ENCODE measurements around the gene ADA.
"Not testable (repeated sequence)": the region's sequence is repeated elsewhere in the genome, so short reads cannot be mapped to it uniquely, and the experiment has no call there.

The ADA gene

DNA sequence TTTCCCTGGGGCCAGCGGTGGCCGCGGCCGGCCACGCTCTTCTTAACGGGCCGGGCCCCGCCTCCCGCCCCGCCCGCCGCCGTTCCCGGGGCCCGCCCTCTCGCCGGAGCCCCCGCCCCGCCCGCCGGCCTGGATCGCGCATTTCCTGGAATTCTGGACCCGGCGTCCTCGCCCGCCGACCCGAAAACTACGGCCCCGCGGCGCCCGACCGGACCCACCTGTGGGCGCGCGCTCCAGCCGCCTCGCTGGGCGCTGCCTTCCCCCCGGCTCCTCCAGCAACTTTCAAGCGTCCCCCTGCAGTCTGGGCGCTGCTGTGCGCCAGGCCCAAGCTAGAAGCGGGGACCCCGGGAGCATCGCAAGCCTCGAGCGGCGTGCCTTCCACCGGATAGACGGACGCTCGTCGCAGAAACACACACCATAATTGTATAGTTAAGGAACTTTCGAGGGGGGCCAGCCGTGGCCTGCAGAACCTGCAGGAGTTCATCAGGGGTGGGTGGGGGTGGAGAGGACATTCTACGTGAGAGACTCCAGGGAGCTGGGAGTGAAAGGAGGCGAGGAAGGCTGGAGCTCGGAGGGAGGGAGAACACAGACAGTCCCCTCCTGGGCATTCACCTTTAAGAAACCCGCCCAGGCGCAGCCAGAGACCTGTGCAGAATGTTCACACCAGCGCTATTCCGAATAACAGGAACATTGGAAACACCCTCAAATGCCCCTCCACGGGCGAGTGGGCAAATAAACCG lies at the start of gene ADA:
Gene ADA (minus strand): TSS at position 16 of the 740 bp plus-strand sequence. CDS start 92 bp downstream, outside the sequence.
- DNase-seq (ENCODE audit: low read depth): no peak

- no peak for DNase-seq (ENCODE audit: low read depth)
Observed at GRCh38 chr20:44700306-44700705, 48.8 kb upstream of the ADA start.

- no peak for DNase-seq (ENCODE audit: low read depth)
Observed at GRCh38 chr20:44698351-44698750, 46.9 kb upstream of the ADA start.

DNA sequence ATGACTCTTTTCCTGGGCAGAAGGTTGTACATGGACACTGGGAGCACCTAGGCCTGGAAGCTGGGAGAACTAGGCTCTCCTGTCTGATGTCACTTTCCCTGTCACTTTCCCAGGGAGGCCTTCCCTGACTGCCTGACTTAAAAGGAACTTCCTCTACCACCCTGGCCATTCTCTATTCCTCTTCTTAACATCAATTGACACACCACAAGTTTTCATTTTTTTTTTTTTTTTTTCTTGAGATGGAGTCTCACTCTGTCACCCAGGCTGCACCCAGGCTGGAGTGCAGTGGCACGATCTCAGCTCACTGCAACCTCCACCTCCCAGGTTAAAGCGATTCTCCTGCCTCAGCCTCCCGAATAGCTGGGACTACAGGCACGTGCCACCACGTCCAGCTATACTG lies 45.5 kb upstream of the ADA start:
- DNase-seq (ENCODE audit: low read depth): not testable (repeated sequence)

DNA sequence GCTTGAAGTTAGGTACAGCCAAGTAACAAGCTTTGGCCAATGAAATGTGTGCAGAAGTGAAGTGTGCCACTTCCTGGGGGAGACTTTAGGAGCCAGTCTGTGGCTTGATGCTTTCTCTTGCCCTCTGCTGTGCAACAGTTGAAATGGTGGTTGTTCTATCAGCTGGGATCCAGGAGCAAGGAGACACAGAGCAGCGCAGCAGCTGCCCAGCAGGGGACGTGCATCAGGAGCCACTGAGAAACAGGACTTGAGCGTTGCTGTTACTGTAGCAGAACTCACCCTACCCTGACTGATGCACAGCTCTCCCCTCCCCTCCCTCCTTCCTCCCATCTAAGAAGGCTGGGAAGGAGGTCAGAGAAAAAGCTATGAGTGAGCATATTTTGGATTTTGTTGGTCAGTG lies 44.8 kb upstream of the ADA start:
- no peak for DNase-seq (ENCODE audit: low read depth)

DNA sequence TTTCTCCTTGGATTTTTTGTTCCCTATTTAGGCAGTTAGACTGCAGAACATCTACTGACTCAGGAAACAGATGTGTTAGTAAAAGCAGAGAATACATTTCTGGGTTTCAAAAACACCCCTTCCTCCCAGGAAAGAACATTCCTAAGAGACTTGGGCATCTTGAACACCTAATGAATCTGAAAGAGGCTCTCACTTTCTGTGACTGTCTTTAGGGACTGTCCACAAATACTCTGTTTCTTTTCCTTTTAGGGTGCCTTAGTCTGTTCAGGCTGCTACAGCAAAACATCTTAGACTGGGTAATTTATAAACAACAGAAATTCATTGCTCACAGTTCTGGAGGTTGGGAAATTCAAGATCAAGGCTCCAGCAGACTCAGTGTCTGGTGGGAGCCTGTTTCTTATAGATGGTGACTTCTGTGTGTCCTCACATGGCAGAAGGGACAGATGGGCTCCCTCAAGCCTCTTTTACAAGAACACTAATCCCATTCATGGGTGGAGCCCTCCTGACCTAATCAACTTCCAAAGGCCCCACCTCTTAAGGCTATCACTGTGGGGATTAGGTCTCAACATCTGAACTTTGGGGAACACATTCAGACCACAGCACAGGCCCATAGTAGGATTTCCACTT lies 44.3 kb upstream of the ADA start:
- no peak for DNase-seq (ENCODE audit: low read depth)

DNA sequence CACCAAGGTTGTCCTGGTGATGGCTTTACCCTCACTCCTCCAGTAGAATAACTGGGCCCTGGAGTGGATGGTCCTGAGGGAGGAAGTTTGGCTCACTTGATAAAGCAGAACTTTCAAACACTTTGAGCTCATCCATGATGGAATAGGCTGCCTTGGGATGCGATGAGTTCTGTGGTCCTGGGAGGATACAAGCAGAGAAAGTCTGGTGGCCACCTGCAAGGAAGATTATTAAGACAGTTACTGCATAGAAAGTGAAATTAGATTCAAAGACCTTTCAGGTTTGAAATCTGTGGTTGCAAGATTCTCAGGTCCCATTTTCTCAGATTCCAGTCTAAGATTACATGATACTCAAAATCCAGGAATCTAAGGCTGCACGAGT lies 43.8 kb upstream of the ADA start:
- no peak for DNase-seq (ENCODE audit: low read depth)

DNA sequence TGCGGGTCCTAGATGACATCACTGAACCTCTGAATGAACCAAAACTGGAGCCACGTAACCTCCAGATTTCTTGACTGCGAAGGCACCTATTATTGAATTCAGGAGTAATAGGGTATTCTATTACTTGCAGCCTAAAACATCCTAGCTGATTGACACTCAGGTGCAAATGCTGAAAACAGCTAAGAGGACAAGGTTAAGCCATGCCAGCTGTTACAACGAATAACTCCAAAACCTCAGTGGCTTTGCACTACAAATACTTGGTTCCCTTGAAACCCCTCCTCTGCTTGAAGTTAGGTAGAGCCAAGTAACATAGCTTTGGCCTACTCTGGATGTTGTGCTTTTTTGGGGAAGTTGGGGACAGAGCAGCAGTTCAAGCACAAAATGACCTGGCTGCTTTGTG lies 42.7 kb upstream of the ADA start:
- DNase-seq (ENCODE audit: low read depth): no peak

GRCh38 chr20:44693627-44694026 lies 42.1 kb upstream of the ADA start:
- no peak for DNase-seq (ENCODE audit: low read depth)

GRCh38 chr20:44692932-44693480 lies 41.5 kb upstream of the ADA start:
- no peak for DNase-seq (ENCODE audit: low read depth)

GRCh38 chr20:44691424-44692423 lies 40.2 kb upstream of the ADA start:
- DNase-seq (ENCODE audit: low read depth): no peak

- DNase-seq (ENCODE audit: low read depth): no peak
Observed at GRCh38 chr20:44690781-44691423, 39.4 kb upstream of the ADA start.

- no peak for DNase-seq (ENCODE audit: low read depth)
Observed at GRCh38 chr20:44689809-44690208, 38.3 kb upstream of the ADA start.

- DNase-seq (ENCODE audit: low read depth): no peak
Observed at GRCh38 chr20:44688053-44688625, 36.6 kb upstream of the ADA start.

DNA sequence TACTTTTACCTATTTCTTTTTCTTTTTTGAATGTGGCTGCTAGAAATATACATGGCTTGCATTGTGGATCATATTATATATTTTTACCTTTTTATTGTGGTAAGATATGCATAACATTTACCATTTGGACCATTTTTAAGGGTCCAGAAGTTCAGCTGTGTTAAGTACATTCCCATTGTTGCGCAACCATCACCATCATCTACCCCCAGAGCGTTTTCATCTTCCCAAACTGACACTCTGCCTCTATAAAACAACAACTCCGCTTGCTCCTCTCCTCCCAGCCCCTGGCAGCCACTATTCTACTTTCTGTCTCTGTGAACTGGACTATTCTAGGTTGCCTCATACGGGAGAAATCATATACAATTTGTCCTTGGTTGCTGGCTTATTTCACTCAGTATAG lies 35.4 kb upstream of the ADA start:
- no peak for DNase-seq (ENCODE audit: low read depth)

DNA sequence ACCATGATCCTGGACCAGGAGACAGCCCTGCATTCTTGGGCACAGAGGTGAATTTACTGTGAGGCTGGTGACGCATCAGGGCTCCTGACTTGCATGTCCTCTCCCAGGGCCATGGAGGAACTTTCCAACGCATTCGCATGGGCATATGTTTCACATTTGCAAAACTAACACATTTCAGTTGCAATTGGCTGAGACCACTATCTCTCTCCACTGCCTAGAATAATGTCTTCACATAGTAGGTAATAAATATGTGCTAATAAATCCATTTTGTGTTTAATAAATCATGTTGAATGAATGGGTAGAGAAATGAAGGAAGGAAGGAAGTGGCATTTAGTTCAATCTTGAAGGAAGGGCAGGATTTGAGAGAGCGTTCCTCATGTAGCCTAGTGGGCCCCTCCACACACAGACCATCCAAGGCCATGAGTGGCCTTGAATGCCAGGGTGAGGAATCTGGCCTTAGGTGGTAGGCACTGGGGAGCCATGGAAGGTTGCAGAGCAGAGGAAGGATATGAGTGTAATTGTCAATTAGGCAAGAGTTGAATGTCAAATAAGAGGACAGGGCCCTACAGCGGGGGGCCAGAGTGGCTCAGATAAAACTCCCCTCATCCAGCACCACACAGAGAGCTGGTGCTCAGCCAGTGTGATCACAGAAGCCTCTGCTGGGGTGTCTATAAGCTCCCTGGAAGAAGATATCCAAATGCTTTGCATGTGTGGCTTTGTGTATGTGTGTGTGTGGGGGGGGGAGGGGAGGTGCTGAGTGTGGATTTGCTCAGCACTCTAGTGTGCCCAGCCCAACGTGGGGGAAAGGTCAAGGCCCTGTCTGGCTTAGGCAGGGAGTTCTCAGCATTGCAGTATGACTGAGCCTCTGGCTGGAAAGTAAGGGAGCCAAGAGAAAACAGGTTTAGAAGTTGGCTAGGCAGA lies 32.8 kb upstream of the ADA start:
- DNase-seq (ENCODE audit: low read depth): no peak

DNA sequence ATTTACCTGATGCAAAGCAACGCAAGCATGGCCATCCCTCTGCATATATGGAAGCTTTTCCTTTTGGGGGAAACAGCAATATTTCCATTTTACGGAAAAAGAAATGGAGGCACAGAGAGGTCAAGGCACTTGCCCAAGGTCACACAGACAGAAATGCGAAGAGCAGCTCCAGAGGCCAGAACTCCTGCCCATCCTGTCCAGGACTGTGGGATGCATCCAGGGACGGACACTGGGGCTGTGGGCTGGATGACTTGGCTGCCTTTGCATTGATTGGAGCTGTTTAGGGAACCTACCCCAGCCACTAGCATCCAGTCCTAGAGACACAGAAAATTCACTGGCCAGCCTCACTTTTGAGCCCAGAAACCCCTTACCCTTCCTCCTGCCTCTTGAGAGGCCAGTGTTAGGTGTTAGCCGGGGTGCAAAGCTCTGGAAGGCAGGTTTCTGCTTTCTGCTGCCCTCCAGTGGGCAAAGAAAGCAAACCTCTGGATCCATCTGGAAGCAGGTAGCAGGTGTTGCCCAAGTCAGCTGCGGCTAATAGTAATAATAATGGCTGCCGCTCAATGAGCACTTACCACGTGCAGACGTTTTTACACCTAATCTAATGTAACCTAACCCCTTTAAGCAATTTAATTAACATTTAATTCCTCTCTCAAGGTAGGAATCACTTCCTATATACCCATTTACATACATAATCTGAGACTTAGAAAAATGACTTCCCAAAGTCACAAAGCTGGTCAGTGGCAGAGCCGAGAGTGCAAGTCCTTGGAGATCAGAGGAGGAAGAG lies 32.0 kb upstream of the ADA start:
- peak; percentile 23 for DNase-seq (ENCODE audit: low read depth)

GRCh38 chr20:44681796-44682566 lies 30.5 kb upstream of the ADA start:
- DNase-seq (ENCODE audit: low read depth): no peak

Measured in stimulated activated CD8-positive, alpha-beta memory T cell treated with anti-CD3 and anti-CD28 coated beads, Interleukin-15, amount 100 ng/mL, for 24 hours (primary cell).